Caco-2 (cell line): ENCODE measurements around the gene CGNL1. TPM values are rescaled to one million over a fixed set of nuclear protein-coding genes. Genes with fewer than 3 reads are reported as not detected.

ENCODE experiments used
- BruUV-seq: library from RNA; stranded (reverse); fragments of 400-500 nt; replicated peaks from 2 replicates; lab custom pipeline; 2021; lab: Mats Ljungman, UMichigan
- CTCF ChIA-PET: fragments of 300-600 bp; sonication (Branson Sonifier 250); formaldehyde crosslinking; loops from one replicate; lab custom pipeline; 2022; ENCODE audit warnings: antibody characterized with exemption; lab: Charles Lee
- POLR2A ChIA-PET: fragments of 300-600 bp; sonication (Branson Sonifier 250); formaldehyde crosslinking; loops from one replicate; lab custom pipeline; 2022; ENCODE audit warnings: antibody characterized with exemption; lab: Charles Lee
- DNase-seq, 2 experiments: peaks; one replicate each; pipeline versions ENCODE4 v3.0.0 to v3.0.0-alpha.2; 2020 to 2022
- H3K27me3 ChIP-seq: replicated peaks from 2 replicates; pipeline ENCODE4 v1.6.0; 2011; ENCODE audit warnings: low read length; ENCODE audit not compliant: control insufficient read depth, insufficient read depth
- H3K36me3 ChIP-seq: 2 replicates; pipeline ENCODE4 v1.5.1; 2011; ENCODE audit warnings: low read length; ENCODE audit not compliant: control insufficient read depth, insufficient read depth
- H3K4me1 ChIP-seq: fragments of 250-450 bp; sonication (Bioruptor Pico); 2 replicates; pipeline ENCODE4 v1.5.1; 2020; ENCODE audit warnings: mild to moderate bottlenecking
- H3K4me3 ChIP-seq: 2 replicates; pipeline ENCODE4 v1.5.1; 2011; ENCODE audit warnings: low read depth, mild to moderate bottlenecking, control low read depth, low read length
- H3K9me3 ChIP-seq: fragments of 250-450 bp; sonication (Bioruptor Pico); 2 replicates; pipeline ENCODE4 v1.5.1; 2020; ENCODE audit warnings: mild to moderate bottlenecking, moderate library complexity
- H3K27ac Mint-ChIP-seq: one replicate; pipeline ENCODE4 v1.8.0; 2022; ENCODE audit warnings: mixed read lengths; ENCODE audit not compliant: unreplicated experiment
- H3K27me3 Mint-ChIP-seq: one replicate; pipeline ENCODE4 v1.8.0; 2022; ENCODE audit warnings: mixed read lengths; ENCODE audit not compliant: insufficient read depth, unreplicated experiment
- H3K36me3 Mint-ChIP-seq: one replicate; pipeline ENCODE4 v1.8.0; 2022; ENCODE audit warnings: mild to moderate bottlenecking, mixed read lengths; ENCODE audit not compliant: insufficient read depth, unreplicated experiment
- H3K4me1 Mint-ChIP-seq: one replicate; pipeline ENCODE4 v1.8.0; 2022; ENCODE audit warnings: low read depth, mixed read lengths; ENCODE audit not compliant: unreplicated experiment
- H3K4me3 Mint-ChIP-seq: one replicate; pipeline ENCODE4 v1.8.0; 2022; ENCODE audit warnings: mild to moderate bottlenecking, moderate library complexity, mixed read lengths; ENCODE audit not compliant: unreplicated experiment
- H3K9me3 Mint-ChIP-seq: one replicate; pipeline ENCODE4 v1.8.0; 2022; ENCODE audit warnings: mixed read lengths; ENCODE audit not compliant: unreplicated experiment
- CTCF ChIP-seq, 2 experiments: fragments of 200-600 bp in 1 of 2; IDR thresholded peaks; 1 replicate in 1 of 2; 2 replicates in 1 of 2; pipeline versions ENCODE4 v1.5.1 to v1.8.0; 2011 to 2022; ENCODE audit warnings: antibody characterized with exemption in 1 of 2, control low read depth in 1 of 2, inconsistent platforms in 1 of 2, low read depth in 1 of 2, low read length in 1 of 2, mild to moderate bottlenecking in 1 of 2, moderate library complexity in 1 of 2; ENCODE audit not compliant: insufficient read depth in 1 of 2, severe bottlenecking in 1 of 2, unreplicated experiment in 1 of 2
- intact Hi-C: fragments of 100-400 bp; cut with micrococcal nuclease; formaldehyde crosslinking; loops from one replicate; pipeline ENCODE4 v1.10.0; 2022; ENCODE audit not compliant: unreplicated experiment
- total RNA-seq: library from RNA; stranded (reverse); gene quantifications from 2 replicates; pipeline ENCODE4 v1.2.3, GENCODE V29; 2022

The CGNL1 gene
- total RNA-seq, 1 experiment from 2014 or later: 8.3 TPM

DNA sequence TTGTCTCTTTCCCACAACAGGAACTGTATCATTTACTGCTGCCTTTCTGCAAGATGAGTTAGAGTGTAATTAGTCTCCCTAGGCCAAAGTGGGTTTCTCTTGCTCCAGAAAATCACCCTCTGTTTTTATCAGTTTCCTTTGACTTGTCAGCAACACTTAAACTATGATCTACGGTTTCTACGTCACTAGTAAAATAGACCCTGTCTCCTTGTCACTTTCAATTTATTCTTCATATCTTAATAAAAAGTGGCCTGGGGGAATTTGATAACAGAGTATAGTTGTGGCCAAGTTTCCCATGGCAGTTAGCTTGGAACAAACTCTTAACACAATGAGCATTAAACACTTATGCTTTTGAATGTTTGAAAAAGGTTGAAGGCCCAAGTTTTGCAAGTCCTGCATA, 79.6 kb downstream of the CGNL1 start:
- ChIA-PET CTCF (no interaction called here), POLR2A (no interaction called here)
- no peaks in the 10 kb centered on the region for H3K36me3 Mint-ChIP-seq
- Histone ChIP-seq H3K9me3 (no peaks in the 10 kb centered on the region), H3K36me3 (no peaks in the 10 kb centered on the region), H3K4me1 (peaks cover 10% of the 10 kb centered on the region; the same call in 1 of the 2 replicates), H3K27me3 (no peaks in the 10 kb centered on the region), H3K4me3 (no peak overlapping the region)
- no peaks in the 10 kb centered on the region for H3K27me3 Mint-ChIP-seq
- no peak overlapping the region for H3K27ac Mint-ChIP-seq
- TF ChIP-seq CTCF (IDR thresholded peaks at IDR 0.05; ENCODE audit: insufficient read depth in 1 of 2, low read depth in 1 of 2, low read length in 1 of 2, severe bottlenecking in 1 of 2, unreplicated experiment in 1 of 2): no peak
- H3K4me1 Mint-ChIP-seq: peaks cover 10% of the 10 kb centered on the region
- H3K4me3 Mint-ChIP-seq: no peak overlapping the region
- no peaks in the 10 kb centered on the region for H3K9me3 Mint-ChIP-seq
- no TSS peak for BruUV-seq
- no peak for DNase-seq
- intact Hi-C loops: no loop called here

- TF ChIP-seq CTCF (IDR thresholded peaks at IDR 0.05; ENCODE audit: insufficient read depth in 1 of 2, low read depth in 1 of 2, low read length in 1 of 2, severe bottlenecking in 1 of 2, unreplicated experiment in 1 of 2): no peak
- no peak for DNase-seq
- H3K4me1 Mint-ChIP-seq: peaks cover 10% of the 10 kb centered on the region
- H3K27me3 Mint-ChIP-seq: no peaks in the 10 kb centered on the region
- H3K4me3 Mint-ChIP-seq: no peak overlapping the region
- CTCF ChIA-PET: no interaction called here
- POLR2A ChIA-PET: no interaction called here
- H3K36me3 Mint-ChIP-seq: no peaks in the 10 kb centered on the region
- H3K9me3 Mint-ChIP-seq: no peaks in the 10 kb centered on the region
- Histone ChIP-seq H3K4me1 (peaks cover 9% of the 10 kb centered on the region; the same call in 1 of the 2 replicates), H3K4me3 (no peak overlapping the region), H3K9me3 (no peaks in the 10 kb centered on the region), H3K27me3 (no peaks in the 10 kb centered on the region), H3K36me3 (no peaks in the 10 kb centered on the region)
- BruUV-seq: no TSS peak
- no peak overlapping the region for H3K27ac Mint-ChIP-seq
- intact Hi-C loops: no loop called here
Observed at GRCh38 chr15:57456559-57456958, 80.3 kb downstream of the CGNL1 start.

DNA sequence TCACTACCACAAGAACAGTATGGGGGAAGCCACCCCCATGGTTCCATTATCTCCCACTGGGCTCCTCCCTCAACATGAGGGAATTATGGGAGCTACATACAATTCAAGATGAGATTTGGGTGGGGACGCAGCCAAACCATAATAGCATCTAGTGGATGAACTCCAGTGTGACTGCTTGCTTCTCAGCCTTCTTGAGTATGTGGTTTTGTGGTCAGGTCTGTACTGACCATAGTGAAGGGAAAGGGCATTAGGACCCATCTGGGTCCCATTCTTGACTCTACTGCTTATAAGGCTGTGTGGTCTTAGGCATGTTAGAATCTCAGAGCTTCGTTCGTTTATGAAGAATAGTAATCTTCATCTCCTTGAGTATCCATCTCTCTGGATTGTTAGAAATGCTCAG, 81.4 kb downstream of the CGNL1 start:
- intact Hi-C loops: no loop called here
- no peak for TF ChIP-seq CTCF (IDR thresholded peaks at IDR 0.05; ENCODE audit: insufficient read depth in 1 of 2, low read depth in 1 of 2, low read length in 1 of 2, severe bottlenecking in 1 of 2, unreplicated experiment in 1 of 2)
- Histone ChIP-seq H3K27me3 (no peaks in the 10 kb centered on the region), H3K4me3 (no peak overlapping the region), H3K4me1 (no peaks in the 10 kb centered on the region), H3K36me3 (no peaks in the 10 kb centered on the region), H3K9me3 (no peaks in the 10 kb centered on the region)
- DNase-seq: no peak
- POLR2A ChIA-PET: no interaction called here
- Mint-ChIP-seq H3K9me3 (no peaks in the 10 kb centered on the region), H3K27ac (no peak overlapping the region), H3K36me3 (no peaks in the 10 kb centered on the region), H3K27me3 (no peaks in the 10 kb centered on the region), H3K4me3 (no peak overlapping the region), H3K4me1 (no peaks in the 10 kb centered on the region)
- CTCF ChIA-PET: no interaction called here
- no TSS peak for BruUV-seq
